Activated gamma-delta T cell treated with Interleukin-2 at 50 U/mL for 16 hours (primary cell): ENCODE results near the gene IZUMO1.
A peak's percentile ranks its signal among the peaks of the same experiment; 100 is the strongest.

Experiments used
- DNase-seq: peaks from one replicate; pipeline ENCODE4 v3.0.0-alpha.2; 2020

IZUMO1 gene

GRCh38 chr19:48756686-48757085, 10.0 kb upstream of the IZUMO1 start:
- no peak for DNase-seq

- DNase-seq = no peak
Measured at GRCh38 chr19:48756212-48756611, 9.5 kb upstream of the IZUMO1 start.

- DNase-seq = no peak
Measured at GRCh38 chr19:48755787-48756186, 9.1 kb upstream of the IZUMO1 start.

GRCh38 chr19:48755084-48755641, 8.5 kb upstream of the IZUMO1 start, which contains the start of gene FGF21:
FGF21 (plus strand) TSS chr19:48755524; CDS start chr19:48756237, 713 bp downstream.
- no peak for DNase-seq

- DNase-seq = peak; percentile 14
Measured at GRCh38 chr19:48752496-48753365, 6.0 kb upstream of the IZUMO1 start, which contains the start of gene FUT1. FUT1 (minus strand) TSS chr19:48752641; CDS start chr19:48751281, 1,360 bp downstream.

GRCh38 chr19:48751845-48752495, 5.3 kb upstream of the IZUMO1 start:
- no peak for DNase-seq

GRCh38 chr19:48750771-48751504, 4.2 kb upstream of the IZUMO1 start:
- no peak for DNase-seq

- no peak for DNase-seq
Measured at GRCh38 chr19:48750351-48750750, 3.6 kb upstream of the IZUMO1 start.

GRCh38 chr19:48749571-48750198, 3.0 kb upstream of the IZUMO1 start:
- DNase-seq = no peak

GRCh38 chr19:48746110-48746509, 599 bp downstream of the IZUMO1 start:
- DNase-seq = no peak

- peak; percentile 35 for DNase-seq
Measured at GRCh38 chr19:48745208-48745995, 1.3 kb downstream of the IZUMO1 start.

- no peak for DNase-seq
Measured at GRCh38 chr19:48742096-48742495, 4.6 kb downstream of the IZUMO1 start.

- DNase-seq = no peak
Measured at GRCh38 chr19:48741129-48741999, 5.3 kb downstream of the IZUMO1 start.

- no peak for DNase-seq
Measured at GRCh38 chr19:48740164-48740972, 6.3 kb downstream of the IZUMO1 start, which contains the start of gene RASIP1. RASIP1 (minus strand) TSS chr19:48740610; CDS start chr19:48740282, 328 bp downstream.

- no peak for DNase-seq
Measured at GRCh38 chr19:48739404-48740163, 7.1 kb downstream of the IZUMO1 start.

- DNase-seq = peak; percentile 91
Measured at GRCh38 chr19:48738557-48739403, 7.9 kb downstream of the IZUMO1 start.

GRCh38 chr19:48737360-48737998, 9.2 kb downstream of the IZUMO1 start:
- DNase-seq = no peak
